Astrocyte of the cerebellum (primary cell): ENCODE measurements around the gene FTCDNL1.

ENCODE experiments used
- DNase-seq: peaks from one replicate; pipeline ENCODE4 v3.0.0-alpha.2; 2011; ENCODE audit warnings: low read depth
- H3K4me3 ChIP-seq: 2 replicates; pipeline ENCODE4 v1.5.1; 2011; ENCODE audit warnings: mild to moderate bottlenecking, low read depth, low read length, moderate library complexity
- in situ Hi-C: cut with HindIII; loops from 2 replicates; pipeline ENCODE4 v1.10.0; 2017; ENCODE audit warnings: low sequenced_read_pairs
- TF ChIP-seq, protein P1 (sequence below): IDR thresholded peaks from 2 replicates; pipeline ENCODE4 v1.5.1; 2012; ENCODE audit warnings: low read length, low read depth, moderate library complexity, mild to moderate bottlenecking; ENCODE audit errors: missing control alignments

FTCDNL1 gene

DNA sequence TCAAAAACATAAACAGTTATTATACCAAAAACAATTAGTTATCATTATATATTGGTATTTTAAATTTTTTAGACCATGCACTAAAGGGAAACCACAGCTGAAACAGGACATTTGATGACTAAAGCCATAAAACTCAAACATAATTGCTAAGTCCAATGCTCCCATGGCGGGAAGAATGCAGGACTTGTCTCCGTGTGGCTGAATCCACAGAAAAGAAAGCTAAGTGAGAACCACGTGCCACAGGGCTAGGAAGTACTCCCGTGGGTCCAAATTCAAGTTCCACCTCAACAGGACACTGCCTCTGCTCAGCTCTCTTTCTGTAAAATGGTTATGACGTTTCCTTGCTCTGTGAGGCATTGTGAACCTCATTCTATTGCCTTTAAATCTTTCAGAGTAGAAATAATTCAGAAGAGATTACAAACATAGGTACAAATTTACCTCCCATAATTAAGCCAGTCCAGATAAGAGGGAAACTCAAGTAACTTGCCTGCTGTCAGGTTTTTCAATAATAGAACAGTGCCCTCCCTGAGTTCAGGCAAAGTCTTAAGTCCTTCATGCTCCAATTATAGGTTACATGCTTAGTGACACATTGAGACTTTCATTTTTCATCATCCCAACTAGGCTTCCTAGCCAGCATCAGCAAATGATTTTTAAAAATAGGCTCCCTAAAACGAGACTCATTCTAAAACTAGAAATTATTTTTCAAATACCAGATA, 36.7 kb downstream of the FTCDNL1 start:
- TF ChIP-seq, protein P1, sequence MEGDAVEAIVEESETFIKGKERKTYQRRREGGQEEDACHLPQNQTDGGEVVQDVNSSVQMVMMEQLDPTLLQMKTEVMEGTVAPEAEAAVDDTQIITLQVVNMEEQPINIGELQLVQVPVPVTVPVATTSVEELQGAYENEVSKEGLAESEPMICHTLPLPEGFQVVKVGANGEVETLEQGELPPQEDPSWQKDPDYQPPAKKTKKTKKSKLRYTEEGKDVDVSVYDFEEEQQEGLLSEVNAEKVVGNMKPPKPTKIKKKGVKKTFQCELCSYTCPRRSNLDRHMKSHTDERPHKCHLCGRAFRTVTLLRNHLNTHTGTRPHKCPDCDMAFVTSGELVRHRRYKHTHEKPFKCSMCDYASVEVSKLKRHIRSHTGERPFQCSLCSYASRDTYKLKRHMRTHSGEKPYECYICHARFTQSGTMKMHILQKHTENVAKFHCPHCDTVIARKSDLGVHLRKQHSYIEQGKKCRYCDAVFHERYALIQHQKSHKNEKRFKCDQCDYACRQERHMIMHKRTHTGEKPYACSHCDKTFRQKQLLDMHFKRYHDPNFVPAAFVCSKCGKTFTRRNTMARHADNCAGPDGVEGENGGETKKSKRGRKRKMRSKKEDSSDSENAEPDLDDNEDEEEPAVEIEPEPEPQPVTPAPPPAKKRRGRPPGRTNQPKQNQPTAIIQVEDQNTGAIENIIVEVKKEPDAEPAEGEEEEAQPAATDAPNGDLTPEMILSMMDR = no peak
- in situ Hi-C loops = no loop called here

DNA sequence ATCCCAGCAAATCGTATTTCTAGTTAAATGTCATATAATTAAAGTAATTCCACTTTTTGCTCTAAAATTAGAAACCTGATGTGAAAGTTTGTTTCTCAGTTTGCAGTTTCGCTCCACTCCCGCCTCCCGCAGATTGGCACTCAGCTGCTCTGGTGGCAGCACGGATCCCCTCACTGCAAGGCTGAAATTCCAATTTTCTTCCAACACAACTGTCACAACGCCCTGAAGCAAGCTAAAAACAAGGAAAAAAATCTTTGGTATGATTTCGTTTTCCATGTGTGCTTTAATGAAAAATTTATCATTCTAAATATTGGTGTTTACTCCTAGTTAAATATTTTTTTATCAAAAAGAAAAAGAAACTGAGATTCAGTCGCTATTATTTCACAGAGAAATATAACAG, 38.5 kb downstream of the FTCDNL1 start:
- TF ChIP-seq, protein P1 = no peak
- no peak overlapping the region for H3K4me3 ChIP-seq
- DNase-seq = no peak
- in situ Hi-C loops = no loop called here

More for the DNA sequence above, 36.7 kb downstream of the FTCDNL1 start:
- no peak overlapping the region for H3K4me3 ChIP-seq
- no peak for DNase-seq

DNA sequence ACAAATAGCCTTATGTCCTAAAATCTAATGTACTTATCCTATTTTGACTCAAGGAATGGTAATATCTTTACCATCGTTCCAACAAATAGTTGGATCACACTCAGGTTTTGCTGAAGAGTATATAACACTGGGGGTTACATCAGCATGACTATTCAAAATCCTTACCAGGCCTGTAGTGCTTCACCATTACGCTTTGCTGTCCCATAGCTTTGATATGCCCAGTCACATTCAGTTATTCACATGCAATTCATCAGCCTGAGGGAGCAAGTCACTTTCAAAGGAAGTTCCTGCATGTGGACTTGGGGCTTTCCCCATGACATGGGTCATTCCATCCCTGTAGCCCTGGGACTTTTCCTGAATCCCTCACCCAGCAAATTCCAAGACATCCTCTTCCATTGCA, 39.6 kb downstream of the FTCDNL1 start:
- H3K4me3 ChIP-seq = no peak overlapping the region
- TF ChIP-seq, protein P1 = no peak
- DNase-seq = no peak
- in situ Hi-C loops = no loop called here

GRCh38 chr2:199810422-199811171, 40.4 kb downstream of the FTCDNL1 start:
- no peak for DNase-seq
- TF ChIP-seq, protein P1 = no peak
- in situ Hi-C loops = no loop called here
- H3K4me3 ChIP-seq = no peak overlapping the region

- TF ChIP-seq, protein P1 = no peak
- in situ Hi-C loops = no loop called here
- no peak overlapping the region for H3K4me3 ChIP-seq
- DNase-seq = no peak
These were observed 43.0 kb downstream of the FTCDNL1 start for GRCh38 chr2:199807966-199808365.

DNA sequence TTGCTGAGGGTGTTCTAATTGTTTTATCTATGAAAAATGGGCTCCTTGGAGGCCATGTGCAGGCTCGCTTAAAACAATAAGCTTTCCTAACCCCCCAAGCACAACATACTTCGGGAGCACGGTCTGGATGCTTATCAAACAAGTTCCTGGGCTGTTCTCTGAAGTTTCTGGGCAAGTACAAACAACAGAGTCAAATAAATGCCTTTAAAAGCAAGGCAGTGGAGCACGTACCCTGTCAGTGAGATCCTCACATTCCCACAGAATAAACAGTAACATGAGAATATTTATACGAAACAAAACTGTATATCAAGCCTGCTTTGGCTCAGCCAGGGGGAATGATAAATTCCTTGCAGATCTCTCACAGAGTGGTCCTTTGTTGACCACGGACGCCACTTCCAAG, 44.8 kb downstream of the FTCDNL1 start:
- in situ Hi-C loops = no loop called here
- peak; percentile 23 for DNase-seq
- TF ChIP-seq, protein P1 = no peak
- H3K4me3 ChIP-seq = no peak overlapping the region
